GM13977 (cell line): ENCODE measurements around the gene WFIKKN1.

Experiments
- DNase-seq: peaks from one replicate; pipeline ENCODE4 v3.0.0; 2012; ENCODE audit warnings: low spot score
- CTCF ChIP-seq: IDR thresholded peaks from 2 replicates; pipeline ENCODE4 v1.5.1; 2012; ENCODE audit warnings: mild to moderate bottlenecking, control low read depth; ENCODE audit not compliant: insufficient read depth; ENCODE audit errors: extremely low read depth, missing control alignments
- in situ Hi-C: fragments of 300-500 bp; cut with MboI; formaldehyde crosslinking; loops from one replicate; pipeline ENCODE4 v1.12.0; 2022; ENCODE audit warnings: low sequenced_read_pairs, low pct_unique_long_range_greater_than_20kb, mixed read lengths, inconsistent platforms; ENCODE audit not compliant: unreplicated experiment

Gene WFIKKN1

GRCh38 chr16:678858-679813, 48.4 kb downstream of the WFIKKN1 start:
- DNase-seq, result peak; percentile 70
- TF ChIP-seq CTCF, result no peak
- in situ Hi-C loops, result no loop called here

- DNase-seq, result peak; percentile 92
- no peak for TF ChIP-seq CTCF
- in situ Hi-C loops, result no loop called here
These were observed 49.2 kb downstream of the WFIKKN1 start, which contains the start of gene STUB1 for GRCh38 chr16:679814-680624. Gene STUB1, plus strand, starts transcription at chr16:680410. Its CDS starts 116 bp downstream, at chr16:680526.

GRCh38 chr16:680625-680945, 49.8 kb downstream of the WFIKKN1 start:
- in situ Hi-C loops, result no loop called here
- DNase-seq, result no peak
- TF ChIP-seq CTCF, result no peak

- peak; percentile 25 for TF ChIP-seq CTCF
- DNase-seq, result no peak
- in situ Hi-C loops, result no loop called here
These were observed 50.4 kb downstream of the WFIKKN1 start for GRCh38 chr16:680967-681745.

- no peak for DNase-seq
- TF ChIP-seq CTCF, result no peak
- in situ Hi-C loops, result no loop called here
These were observed 51.1 kb downstream of the WFIKKN1 start for GRCh38 chr16:681746-682427.
